NCI-H526 (cell line): ENCODE results near the gene NACAD.

Experiments
- DNase-seq, 2 experiments: peaks; one replicate each; lab custom pipeline; 2025; lab: John Stamatoyannopoulos, UW

NACAD gene

DNA sequence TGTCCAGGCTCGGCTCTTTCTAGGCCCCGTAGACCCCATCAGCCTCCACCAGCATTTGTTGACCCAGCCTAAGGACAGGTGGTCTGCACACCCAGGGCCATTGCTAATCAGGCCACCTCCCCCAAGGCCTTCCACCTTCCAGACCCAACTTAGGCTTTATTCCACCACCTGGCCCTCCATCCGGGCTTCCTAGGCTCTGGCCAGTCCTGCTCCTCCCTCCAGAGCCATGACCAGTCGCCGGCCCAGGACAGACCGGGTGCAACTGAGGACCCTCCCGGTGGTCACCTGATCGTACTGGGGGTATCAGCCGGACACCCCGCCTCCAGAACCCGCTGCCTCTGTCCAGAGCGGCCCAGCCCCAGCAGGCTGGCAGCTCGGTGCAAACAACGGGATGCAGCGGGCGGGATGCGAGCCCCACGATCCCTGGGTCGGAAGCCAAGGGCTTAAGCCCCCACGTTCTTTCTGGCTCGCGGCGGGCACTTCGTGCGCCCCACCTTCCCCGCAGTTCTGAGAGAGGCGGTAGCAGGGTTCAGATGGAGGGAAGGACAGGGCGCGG lies 545 bp downstream of the NACAD start:
- no peak for DNase-seq

DNA sequence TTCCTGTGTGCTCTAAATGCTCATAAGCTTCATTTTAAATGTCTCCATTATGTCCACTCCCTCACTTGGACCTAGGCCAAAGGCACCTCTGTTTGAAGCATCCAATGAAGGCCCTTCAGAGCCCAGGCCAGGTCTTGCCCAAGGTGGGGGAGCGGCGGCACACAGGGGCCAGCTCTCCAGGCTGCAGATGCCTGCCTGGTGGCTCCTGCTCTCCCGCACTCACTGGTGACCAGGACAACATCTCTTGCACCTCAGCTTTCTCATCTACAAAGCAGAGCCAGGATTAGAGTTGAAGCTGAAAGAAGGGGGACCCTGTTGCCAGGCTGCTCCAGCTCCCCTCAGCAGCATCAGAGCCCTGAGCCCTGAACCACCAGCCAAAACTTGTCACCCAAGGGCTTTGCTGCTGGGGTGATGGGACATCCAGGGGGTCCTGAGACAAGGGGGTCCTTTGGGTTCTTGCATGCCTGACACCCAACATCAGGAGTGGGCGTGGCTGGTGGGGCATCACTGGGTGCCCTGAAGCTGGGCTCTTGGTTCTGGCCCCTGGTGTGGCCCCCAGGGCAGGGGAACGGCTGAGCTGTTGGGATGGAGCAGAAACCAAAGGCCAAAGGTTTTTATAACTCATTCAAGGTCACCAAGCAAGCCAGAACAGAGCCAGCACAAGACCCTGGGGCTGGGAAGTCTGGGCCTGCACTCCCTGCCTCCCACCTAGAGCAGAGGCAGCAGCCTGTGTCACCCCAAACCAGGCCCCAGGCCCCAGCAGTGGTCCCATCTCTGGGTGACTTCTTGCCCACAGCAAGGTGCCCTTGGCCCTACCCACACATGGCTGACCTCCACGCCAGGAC lies 1.2 kb downstream of the NACAD start:
- no peak for DNase-seq

DNA sequence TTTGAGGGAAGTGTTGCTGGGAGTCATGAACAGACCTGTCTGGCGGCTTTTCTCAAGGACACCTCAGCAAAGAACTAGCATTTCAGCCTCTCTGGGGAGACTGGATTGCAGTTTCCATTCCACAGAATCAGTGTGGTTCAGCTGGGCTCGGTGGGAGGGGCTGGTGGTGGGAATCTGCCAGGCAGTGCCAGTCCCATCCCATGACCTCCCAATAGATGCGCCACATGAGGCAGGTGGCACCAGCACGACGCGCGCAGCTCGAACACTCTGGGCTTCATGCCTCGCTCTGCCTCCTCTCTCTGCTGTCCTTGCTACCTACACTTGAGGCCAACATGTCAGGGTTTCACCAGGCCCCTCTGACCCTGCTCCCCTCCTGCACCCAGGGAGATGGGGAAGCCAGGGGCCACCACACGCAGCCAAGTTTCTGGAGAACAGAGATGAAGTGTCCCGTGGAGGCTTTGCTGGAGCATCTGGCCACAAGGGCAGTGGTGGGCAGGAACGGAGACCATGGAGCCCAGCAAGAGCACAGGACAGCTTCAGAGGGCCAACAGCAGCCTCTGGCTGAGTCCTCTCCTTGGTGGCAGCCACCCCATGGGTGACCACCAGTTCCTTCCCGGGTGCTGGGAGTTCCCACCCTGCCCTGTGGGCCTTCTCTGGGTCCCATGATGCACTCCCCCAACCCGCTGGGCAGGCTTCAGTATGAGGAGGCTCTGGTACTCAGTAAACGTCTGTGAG lies 2.3 kb downstream of the NACAD start:
- DNase-seq: no peak

DNA sequence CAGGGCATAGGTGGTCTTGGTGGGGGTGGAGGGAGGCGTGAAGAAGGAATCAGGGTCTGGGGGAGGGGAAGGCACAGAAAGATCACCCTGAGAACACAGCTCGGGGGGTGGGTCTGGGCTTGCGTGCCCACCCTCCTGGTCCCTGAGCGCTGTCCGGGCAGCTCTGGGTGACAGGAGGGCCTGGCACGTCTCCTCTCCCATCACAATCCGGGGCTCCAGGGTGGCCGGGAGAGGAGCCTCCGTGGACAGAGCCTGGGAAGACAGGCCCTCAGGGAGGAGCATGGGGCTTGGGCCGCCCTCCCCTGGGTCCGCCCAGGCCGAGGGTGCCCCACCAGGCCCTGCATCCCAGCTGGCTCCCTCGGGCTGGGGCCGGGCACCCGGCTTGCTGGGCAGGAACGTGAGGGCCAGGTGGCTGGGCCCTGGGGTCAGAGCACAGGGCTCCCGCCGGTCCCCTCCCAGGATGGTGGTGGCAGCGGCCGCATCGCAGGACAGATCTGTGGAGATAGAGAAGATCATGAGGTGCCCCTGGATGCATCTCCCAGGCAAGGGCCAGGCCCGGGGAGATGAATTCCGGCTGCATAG lies 3.1 kb downstream of the NACAD start:
- no peak for DNase-seq

DNA sequence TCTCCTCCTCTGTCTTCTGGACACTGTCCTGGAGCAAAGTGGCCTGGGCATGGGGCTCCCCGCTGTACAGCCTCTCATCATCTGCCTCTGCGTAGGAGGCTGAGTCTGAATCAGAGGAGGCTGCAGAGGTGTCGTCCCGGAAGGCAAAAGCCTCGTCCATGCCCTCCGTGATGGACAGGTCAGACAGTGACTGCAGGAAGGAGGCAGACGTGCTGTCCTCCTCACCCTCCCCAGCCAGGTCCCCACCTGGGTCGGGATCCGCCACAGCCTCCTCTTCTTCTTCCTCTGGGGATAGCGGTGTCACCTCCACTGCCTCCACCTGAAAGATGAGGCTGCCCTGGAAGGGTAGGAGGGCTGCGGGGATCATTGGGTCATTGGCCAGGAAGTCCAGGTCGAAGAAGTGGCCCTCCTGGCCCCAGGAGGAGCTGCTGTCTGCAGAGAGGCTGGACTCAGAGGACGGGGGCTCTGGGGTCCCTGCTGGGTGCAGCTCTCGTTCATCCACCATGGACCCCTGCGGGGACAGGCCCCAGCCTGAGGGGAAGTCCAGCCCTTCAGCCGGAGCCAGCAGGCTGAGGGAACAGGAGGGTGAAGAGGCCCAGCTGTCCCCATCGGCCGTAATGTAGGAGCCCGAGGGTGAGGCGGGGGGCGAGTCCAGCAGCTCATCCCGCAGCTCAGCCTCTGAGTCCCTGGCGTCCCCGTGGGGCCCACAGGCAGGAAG lies 3.7 kb downstream of the NACAD start:
- DNase-seq: no peak

DNA sequence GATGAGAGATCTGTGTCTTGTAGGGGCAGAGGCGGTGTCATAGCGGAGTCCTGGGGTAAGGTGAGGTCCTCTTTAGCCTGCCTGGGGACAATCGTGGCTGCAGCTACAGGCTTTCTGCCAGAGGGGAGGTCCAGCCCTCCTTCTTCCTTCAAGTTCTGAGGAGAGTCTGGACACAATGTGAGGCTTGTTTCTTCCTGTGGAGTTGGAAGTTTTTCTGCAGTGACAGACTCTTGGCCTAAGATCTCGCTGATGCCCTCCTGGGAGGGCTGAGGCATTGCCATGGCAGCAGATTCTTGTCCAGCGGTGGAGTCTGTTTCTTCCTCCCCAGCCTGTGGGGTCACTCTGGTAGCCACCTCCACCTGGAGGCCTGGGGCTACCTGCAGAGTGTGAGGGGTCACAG lies 4.4 kb downstream of the NACAD start:
- no peak for DNase-seq

DNA sequence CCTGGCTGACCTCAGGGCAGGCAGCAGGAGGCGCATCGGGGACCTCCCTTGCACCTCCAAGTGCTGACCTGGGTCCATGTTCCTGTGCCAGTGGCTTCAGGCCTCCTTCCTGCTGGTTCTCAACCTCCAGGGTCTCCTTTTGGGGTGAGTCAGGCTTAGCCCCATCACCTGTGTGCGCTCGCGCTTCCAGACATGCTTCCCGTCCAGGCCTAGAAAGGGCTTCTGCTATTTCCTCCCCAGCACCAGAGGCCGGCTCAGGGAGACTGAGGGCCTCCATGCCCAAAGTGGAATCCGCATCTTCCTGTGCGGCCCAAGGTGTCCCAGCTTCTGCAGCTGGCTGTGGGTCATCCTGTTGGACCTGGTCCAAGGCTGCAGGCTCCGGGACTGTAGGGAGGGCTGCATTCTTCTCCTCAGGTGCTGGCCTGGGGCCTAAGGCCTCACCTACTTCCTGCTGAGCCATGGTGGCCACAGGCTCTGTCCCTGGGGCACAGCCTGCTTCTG lies 5.9 kb downstream of the NACAD start:
- DNase-seq: no peak

DNA sequence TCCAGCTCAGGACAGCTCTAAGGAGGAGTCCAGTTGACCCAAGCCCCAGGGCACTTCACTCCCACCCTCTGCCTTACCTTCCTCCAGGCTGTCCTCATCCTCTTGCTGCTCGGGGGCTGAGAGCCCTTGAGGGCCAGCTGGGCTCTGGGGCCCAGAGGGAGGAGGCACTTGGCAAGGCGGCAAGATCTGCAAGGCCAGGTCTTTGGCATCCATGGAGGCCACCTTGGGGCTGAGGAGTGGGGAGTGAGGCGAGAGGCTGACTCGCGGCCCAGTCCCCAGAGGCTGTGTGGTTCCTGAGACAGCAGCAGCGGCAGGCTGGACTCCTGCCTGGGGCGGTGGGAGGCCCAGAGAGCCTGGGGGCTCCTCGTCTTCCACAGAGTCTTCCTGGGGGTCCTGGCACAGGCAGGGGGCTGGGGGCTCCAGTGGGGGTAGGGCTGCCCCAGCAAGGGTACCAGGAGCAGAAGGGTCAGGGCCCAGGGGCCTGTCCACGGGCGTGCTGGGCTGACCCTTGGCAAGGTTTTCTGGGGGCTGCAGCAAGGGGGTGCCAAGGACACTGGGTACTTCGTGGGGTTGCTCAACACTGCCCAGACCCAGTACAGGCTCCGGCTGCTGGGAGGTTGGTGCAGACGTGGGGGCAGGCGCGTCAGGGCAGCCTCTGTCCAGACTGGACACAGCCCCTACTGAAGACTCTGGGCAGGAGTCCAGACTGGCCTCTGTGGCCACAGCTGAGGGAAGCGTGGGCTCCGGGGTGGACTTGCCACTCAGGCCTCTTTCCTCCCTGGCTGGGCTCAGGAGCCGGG lies 6.5 kb downstream of the NACAD start:
- no peak for DNase-seq

DNA sequence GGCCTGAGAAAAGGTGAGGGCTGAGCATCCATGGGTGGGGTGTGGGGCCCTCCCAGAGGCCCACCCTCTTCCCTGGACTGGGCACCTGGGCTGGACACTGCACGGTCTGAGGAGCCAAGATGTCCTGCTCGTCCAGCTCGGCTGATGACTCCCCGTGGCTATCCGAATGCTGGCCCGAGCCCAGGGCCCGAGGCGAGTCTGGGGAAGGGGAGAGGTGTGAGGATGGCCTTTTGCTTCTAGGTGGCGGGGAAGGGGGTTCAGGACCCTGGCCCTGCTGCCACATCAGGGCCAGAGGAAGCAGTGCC lies 7.1 kb downstream of the NACAD start:
- DNase-seq: no peak

DNA sequence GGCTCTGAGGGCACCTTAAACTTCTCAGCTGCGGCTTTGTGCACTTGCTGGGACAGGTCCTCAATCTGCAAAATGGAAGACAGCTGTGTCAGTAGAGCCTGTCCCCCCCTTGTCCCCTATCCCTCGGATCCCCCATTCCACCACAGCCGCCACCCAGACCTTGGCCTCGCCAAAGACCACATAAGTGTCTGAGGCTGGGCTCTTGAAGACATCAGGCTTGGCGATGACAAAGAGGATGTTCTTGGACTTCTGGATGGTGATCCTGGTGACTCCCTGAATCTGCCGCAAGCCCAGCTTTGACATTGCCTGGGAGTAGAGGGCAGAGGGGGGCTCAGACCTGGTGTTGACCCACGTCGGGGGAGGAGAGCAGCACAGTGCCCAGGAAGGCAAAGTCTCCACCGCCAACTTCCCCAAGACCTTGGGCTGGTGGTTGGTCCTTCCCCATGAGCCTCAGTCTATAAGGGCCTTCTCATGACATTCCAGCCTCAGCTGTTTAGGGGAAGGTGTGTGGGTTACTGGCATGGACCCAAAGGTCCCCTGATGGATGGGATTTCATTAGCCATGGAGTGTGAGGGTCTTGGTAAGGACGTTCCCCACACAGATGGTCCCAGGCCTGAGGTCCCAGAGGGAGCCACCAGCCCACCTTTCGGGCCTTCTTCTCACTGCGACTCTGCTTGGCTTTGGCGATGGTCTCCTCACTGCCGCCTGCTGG lies 7.7 kb downstream of the NACAD start:
- DNase-seq: no peak

DNA sequence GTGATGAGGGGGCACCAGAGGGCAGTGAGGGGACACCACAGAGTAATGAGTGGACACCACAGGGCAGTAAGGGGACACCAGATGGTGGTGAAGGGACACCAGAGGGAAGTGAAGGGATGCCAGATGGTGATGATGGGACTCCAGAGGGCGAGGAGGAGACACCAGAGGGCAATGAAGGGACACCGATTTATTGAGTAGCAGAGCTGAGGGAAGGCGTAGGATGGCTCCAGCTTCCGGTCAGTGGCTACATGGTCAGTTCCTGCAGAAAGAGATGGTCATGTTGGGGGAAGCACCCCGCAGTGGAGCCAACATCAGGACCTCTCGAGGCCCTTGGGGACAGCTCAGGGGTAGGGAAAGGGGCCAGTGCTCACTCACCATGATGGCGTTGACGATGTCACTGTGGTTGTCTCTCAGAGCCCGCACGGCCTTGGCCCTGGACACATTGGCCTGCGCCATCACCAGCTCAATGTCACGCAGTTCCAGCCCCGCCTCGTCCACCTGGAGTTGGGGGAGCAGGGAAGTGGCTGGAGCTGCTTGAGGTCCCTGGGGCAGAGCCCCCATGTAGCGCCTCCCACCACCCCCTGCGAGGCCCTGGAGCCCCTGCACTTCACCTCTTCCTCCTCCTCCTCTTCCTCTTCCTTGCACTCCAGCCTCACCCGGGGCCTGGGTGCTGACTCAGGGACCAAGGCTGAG lies 8.4 kb downstream of the NACAD start:
- DNase-seq: no peak

DNA sequence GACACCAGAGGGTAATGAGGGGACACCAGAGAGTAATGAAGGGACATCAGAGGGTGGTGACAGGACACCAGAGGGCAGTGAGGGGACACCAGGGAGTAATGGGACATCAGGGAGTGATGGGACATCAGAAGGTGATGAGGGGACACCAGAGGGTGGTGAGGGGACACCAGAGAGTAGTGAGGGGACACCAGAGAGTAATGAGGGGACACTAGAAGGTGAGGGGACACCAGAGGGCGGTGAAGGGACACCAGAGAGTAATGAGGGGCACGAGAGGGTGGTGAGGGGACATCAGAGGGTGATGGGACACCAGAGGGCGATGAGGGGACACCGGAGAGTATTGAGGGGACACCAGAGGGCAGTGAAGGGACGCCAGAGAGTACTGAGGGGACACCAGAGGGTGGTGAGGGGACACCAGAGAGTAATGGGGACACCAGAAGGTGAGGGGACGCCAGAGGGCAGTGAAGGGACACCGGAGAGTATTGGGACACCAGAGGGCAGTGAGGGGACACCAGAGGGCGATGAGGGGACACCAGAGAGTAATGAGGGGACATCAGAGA lies 10.6 kb downstream of the NACAD start:
- no peak for DNase-seq

DNA sequence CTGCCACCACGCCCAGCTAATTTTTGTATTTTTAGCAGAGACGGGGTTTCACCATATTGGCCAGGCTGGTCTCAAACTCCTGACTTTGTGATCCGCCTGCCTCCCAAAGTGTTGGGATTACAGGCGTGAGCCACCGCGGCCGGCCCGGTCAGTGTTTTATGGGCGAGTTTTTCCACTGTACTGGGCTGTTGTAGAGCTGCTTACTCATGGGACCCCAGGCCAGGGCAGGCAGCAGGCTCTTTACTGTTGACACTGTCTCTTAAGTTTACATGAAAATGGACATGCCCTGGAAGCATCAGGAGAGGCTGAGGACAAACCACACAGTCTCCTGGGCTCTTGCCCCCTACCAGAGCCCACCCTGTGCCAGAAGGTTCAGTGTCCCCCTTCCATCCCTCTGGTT lies 11.2 kb downstream of the NACAD start:
- no peak for DNase-seq

DNA sequence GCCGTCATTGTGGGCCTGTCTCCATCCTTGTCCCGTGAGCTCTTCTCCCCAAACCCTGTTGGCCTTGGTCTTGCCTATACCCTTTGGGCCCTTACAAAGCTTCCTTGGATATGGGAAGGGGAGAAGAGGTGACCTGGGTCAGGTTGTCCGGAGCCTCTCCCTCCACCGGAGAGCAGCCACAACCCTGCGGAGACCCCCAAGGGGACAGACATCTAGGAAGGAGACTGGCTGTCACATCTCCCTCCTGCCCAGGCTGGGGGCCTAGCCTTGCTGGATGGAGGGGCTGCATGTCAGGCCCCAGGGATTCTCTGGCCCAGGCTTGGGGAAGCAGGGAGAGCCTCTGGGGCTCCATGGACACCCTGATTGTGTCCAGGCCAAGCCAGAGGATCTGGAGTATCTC lies 11.8 kb downstream of the NACAD start:
- DNase-seq: no peak

DNA sequence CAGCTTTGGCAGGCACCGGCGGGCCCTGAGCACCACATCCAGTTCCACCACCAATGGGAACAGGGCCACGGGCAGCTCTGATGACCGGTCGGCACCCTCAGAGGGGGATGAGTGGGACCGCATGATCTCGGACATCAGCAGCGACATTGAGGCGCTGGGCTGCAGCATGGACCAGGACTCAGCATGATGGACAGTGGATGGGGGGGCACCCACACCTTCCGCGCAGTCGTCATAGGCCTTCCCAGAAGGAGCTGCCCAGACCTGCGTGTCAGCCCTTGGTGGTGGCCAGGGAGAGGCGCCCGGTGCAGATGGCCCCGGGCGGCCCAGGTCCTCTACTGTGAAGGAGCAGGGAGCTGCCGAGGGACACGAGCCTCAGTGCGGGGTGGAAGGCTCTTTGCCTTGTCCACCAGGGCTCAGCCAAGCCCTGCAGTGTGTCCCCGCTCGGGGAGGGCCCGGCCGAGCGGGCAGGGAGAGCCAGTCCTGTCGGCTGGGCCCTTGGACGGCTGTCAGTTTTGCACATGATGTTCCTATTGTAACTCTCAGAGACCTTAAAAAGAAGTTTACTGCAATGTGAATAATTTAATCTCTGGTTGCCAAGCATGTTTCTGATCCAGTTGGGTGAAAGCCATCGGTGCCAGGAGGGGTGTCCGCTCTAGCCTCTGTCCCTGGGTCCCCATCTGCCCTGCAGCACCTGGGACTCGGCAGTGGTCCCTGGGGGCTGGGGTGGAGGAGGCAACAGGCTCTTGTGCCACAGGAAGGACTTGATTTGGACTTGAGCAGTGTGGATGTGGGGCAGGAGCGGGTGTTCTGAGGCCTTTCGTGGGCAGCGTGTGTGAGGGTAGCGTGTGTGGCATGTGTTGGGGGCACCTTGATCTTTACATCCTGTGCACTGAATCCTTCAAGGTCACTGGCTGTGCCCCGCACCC lies 12.6 kb downstream of the NACAD start:
- DNase-seq: no peak

DNA sequence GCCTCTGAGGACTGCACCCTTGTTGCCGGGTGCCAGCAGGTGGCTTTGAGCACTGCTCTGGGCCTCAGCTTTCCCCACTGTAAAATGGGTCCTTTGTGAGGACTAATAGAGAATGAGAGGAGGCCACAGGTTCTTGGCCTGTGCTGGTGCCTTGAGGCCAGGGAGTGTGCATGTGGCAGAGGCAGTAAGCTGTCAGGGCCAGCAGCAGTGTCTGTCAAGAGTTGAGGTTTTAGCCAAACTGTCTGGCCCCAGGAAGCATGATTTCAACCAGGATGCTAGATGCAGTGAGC lies 13.5 kb downstream of the NACAD start:
- DNase-seq: no peak

DNA sequence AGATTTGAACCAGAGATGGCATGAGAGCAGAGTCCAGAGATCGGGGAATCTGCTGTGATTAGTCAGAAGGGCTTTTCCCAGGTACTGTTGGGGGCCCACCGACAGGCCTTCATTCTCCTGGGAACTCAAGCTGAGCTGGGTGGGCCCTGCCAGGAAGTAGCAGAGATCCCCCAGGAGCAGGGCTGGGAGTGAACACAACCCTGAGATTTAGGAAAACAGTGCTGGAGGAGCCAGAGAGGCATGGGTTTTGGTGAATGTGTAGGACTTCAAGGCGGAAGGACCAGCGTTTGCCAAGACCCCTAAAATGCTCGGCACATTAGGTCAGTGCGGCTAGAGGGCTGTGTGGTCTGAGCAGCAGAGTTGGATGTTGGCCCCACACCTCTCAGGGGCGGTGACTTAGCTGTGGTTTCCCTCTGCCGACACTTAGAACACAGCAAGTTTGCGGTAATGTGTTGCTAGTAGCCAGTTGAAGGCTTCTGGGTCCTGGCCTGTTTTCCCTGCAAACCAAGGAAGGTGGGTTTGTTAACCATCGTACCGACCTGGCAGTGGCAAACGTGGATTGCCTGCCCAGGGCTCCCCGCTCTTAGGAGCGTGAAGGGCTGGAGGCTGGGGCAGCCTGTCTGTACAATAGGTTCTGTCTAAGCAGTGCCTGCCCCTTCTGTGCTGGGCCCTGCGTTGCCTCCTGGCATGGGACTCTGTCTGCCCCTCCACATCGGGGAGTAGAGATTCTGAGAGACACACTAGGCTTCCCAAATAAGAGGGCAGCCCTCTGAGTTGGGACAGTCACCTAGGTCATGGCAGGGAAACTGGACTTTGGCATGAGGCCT lies 14.0 kb downstream of the NACAD start:
- DNase-seq: no peak
